ENCODE results near the gene ERBB3.
"Not testable (repeated sequence)": the region's sequence is repeated elsewhere in the genome, so short reads cannot be mapped to it uniquely, and the experiment has no call there.

DNA sequence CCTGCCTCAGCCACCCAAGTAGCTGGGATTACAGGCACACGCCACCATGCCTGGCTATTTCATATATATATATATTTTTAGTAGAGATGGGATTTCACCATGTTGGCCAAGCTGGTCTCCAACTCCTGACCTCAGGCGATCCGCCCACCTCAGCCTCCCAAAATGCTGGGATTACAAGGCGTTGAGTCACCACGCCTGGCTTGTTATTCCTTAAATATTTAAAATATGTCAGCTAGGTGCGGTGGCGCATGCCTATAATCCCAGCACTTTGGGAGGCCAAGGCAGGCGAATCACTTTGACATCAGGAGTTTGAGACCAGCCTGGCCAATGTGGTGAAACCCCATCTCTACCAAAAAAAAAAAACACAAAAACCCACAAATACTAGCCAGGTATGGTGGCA, 20.0 kb upstream of the ERBB3 start:
- TF ChIP-seq, protein P1, sequence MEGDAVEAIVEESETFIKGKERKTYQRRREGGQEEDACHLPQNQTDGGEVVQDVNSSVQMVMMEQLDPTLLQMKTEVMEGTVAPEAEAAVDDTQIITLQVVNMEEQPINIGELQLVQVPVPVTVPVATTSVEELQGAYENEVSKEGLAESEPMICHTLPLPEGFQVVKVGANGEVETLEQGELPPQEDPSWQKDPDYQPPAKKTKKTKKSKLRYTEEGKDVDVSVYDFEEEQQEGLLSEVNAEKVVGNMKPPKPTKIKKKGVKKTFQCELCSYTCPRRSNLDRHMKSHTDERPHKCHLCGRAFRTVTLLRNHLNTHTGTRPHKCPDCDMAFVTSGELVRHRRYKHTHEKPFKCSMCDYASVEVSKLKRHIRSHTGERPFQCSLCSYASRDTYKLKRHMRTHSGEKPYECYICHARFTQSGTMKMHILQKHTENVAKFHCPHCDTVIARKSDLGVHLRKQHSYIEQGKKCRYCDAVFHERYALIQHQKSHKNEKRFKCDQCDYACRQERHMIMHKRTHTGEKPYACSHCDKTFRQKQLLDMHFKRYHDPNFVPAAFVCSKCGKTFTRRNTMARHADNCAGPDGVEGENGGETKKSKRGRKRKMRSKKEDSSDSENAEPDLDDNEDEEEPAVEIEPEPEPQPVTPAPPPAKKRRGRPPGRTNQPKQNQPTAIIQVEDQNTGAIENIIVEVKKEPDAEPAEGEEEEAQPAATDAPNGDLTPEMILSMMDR (IDR thresholded peaks at IDR 0.05): not testable (repeated sequence)
- TF ChIP-seq ZFX (IDR thresholded peaks at IDR 0.05; ENCODE audit: borderline replicate concordance): not testable (repeated sequence)

All from 22Rv1 (cell line).